HG03457 (cell line): ENCODE data around the gene HSD17B10.
"Not testable (repeated sequence)": the region's sequence is repeated elsewhere in the genome, so short reads cannot be mapped to it uniquely, and the experiment has no call there.

Experiments used
- ATAC-seq: cut with Tn5 transposase; IDR thresholded peaks from one replicate; pipeline ENCODE4 v1.9.1; 2021; ENCODE audit warnings: moderate number of reproducible peaks; ENCODE audit not compliant: unreplicated experiment

The HSD17B10 gene

DNA sequence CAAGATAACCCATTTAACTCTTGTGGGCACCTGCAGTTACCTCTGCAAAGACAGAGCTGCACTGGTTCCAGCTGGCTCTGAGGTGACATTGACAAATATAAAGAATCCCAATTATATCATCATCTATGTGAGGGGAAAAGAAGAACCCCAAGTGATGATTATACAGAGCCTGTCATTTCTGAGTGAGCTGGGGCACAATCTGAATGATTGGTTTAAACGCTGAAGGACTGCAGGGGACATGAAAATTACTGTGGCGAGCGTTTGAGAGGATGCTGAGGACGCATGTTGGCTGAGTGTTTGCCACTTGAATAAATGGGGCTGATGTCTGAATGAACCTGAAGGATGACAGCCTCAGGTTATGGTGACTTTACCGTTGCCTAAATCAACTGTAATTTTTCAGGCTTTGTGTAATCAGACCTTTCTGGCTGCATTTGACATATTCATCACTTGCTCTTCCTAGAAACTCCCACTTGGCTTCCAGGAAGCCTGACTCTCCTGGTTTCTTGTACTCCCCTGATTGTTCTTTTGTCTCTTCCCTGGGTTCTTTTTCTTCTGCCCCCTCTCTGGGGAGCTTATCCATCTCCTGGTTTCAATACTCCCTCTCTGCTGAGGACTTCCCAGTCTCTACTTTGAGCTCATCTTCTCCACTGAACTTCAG is 4.1 kb upstream of the HSD17B10 start:
- ATAC-seq: no peak

DNA sequence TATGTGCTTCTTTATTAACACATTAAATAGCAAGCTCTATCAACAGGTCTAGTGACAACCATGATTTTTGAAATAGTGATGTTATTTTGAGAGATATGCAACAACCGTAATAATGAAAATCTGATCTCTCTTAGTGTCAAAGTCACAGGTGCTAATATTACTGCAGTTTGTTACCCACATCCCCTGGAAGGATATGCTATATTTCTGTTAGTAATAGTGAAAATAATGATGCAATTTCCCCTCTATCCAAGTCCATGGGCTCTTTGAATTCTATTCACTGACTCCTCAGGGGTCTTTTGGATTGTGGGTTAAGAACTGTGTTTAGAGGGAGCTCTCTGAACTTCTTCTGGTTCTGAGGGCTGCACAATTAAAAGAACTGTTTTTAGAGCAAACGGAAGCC is 3.0 kb upstream of the HSD17B10 start:
- no peak for ATAC-seq

DNA sequence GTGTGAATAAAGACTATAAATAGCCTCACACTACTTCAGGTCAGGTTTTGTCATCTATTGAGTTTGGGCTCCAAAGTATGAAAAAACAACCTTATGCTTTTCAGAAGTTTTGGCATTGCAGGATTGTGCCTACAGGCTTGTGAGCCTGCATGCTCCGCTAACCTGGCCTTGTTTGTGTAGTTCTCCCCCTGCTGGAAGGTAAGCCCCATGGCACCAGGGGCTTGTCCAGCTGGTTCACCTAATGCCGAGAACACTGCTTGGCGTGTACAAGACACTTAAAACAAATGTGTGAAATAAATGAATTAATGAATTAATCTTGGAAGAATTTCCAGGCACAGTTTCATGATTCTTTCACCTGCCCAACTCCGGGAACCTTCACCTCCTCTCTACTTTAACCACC is 1.8 kb upstream of the HSD17B10 start:
- ATAC-seq: no peak

DNA sequence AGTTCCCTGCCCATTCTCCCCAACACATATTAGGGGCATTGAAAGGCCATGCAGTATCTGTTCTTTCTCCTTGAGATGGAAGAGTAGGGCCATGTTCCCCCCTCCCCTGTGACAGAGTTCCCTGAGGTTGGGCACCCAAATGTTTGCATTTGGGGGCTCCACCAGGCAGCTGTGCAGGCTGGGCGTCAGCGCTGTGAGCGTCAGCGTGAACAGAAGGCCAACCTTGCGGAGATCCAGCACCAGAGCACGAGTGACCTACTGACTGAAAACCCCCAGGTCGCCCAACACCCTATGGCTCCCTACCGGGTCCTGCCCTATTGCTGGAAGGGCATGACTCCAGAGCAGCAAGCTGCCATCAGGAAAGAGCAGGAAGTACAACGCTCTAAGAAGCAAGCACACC is 3.9 kb downstream of the HSD17B10 start:
- no peak for ATAC-seq

DNA sequence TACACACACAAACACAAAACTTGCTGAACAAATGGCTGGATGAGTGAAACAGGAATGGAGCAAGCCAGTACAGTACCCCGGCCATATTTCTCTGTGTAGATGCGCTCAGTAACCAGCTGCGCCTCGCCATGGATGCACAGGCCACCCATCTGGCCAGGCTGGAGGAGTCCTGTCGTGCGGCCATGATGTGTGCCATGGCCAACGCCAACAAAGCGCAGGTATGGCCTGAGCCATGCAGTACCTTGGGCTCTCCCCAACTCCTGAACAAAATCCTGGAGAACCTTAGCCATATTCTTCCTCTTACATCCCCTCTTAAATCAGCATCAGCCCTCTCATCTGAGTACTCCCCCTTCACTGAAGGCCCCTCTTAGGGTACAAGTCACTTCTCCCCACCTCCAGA is 4.4 kb downstream of the HSD17B10 start:
- ATAC-seq: no peak

DNA sequence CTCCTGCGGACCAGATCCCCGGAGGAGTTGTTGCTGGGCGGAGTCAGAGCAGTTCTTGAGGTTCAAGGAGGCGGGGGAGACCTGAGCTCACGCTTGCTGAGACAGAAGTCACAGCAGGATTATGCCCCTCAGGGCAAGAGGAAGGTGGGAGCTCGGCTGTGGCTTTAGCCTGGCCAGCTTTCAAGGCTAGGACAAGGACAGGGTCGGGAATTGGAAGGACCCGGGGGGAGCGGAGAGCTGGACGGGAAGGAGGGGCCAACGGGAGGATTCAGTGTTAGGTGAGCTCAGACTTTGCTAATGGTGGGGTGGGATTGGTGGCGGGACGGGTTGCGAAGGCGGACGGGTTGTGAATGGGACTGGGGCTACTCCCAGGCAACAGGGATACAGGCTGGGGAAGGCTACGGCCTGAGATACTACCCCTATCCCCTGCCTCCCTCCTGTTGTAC is 11.3 kb downstream of the HSD17B10 start, which contains the start of gene RIBC1:
TSS of gene RIBC1 (plus strand) at position 13 of the 446 bp plus-strand sequence. CDS start 3,404 bp downstream, outside the sequence.
- ATAC-seq: peak; percentile 4

DNA sequence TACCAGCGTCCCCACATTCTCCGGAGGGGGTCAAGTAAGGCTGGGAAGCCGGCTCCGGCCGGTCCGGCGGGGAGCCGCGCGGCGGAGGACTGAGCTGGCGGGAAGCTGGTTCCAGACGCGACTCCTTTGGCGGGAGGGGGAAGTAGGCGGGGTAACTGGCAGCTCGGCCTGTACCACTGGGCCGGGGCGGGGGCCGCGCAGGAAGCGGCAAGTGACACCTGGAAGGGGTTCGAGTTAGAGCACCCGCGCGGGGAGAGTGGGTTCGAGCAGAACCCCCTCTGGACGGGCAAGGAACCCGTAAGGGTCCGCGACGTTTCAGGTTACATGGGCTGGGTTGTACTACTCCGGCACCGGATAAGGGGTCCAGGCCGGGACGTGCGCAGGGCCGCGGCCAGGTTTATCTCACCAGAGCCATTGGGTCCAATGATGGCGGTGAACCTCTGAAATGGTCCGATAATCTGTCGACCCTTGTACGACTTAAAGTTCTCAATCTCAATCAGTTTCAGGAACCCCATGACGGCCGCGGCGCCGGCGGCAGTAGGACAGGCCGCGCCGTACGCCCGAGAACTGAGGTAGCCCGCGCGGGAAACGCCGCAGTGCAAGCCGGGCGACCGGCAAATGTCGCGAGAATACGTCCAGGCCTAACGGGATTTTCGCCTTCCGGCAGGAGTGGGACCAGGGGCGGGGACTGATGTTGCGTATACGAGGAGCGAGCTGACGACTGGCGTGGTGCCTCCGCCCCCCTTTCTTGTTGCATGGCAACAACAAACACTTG is 11.9 kb downstream of the HSD17B10 start, which contains the start of gene SMC1A:
TSS of gene SMC1A (minus strand) at position 569 of the 775 bp plus-strand sequence. CDS start at position 515, 54 bp downstream.
- peak; percentile 89 for ATAC-seq

DNA sequence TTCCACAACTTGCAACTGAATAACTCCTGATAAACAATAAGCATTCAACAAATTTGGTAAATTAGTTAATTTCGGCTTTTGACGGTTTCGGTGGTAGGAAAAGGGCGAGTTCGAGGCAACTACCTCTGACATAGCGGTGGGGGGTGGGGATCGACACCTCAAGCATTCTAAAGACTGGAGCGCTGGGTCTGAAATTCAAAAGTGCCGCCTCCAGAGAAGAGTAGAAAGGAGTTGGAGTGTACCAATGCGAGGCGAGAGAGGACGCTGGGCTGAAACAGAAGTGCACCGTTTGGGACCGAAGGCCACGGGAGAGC is 12.4 kb downstream of the HSD17B10 start:
- peak; percentile 8 for ATAC-seq

DNA sequence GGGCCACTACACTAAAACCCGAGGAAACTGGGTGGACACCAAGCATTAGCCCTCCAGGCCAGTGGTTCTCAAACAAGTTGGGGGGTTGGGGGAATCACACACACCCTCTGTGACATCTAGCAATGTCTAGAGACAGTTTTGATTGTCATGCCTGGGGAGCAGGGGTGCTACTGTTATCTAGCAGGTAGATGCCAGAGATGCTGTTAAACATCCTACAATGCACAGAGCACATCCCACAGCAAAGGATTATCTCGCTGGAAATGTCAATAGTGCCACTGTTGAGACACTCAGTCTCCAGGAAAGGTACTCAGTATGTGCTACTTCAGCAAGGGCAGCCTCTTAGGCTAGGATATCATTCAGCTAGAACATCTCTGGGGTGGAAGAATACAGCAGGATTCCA is 13.0 kb downstream of the HSD17B10 start:
- no peak for ATAC-seq

DNA sequence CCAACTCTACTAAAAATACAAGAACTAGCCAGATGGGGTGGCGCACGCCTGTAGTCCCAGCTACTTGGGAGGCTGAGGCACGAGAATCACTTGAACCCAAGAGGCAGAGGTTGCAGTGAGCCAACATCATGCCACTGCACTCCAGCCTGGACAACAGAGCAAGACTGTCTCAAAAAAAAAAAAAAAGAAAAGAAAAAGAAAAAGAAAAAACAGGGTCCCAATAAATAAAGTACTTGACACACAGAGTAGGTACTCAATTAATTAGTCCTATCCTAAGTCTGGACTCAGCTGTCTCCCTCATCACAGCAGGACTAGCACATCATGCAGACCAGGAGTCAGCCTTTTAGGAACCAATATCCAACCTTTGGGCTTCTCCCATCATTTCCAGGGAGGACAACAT is 13.8 kb downstream of the HSD17B10 start:
- ATAC-seq: not testable (repeated sequence)

DNA sequence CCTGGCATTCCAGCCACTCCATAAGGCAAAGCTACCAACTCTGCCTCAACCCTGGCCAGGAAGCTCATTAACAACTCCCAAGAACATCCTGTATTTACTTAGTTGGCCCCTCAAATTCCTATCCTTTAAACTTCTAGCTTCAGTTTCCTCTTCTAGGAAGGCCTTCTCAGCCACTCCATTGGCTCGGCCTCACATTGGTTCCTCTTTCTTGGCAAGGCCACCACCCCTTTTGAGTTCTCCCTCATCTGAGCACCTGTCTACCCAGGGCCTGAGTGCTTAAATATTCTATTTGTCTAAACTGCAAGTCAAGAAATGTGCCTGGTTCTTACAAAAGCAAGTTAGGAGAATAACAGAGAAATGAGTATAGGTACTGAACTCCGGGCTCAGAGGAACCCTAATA is 21.7 kb downstream of the HSD17B10 start:
- no peak for ATAC-seq

DNA sequence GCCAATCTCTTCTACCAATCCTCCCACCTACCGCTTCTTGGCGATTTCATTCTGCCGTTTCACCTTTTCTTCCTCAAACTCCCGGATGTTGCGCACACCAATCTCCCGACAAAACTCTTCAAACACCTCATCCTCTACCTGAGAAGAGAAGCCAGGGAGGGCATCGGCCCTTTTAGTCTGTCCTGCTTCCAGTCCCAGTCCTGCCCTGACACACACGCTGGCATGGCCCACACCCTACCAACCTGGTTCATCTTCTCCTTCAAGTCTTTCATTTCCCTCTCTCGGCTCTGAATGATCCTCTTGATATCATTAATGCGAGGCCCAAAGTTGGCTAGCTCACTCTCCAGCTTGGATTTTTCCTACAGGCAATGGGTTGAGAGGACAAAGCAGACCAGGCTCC is 30.6 kb downstream of the HSD17B10 start:
- no peak for ATAC-seq

DNA sequence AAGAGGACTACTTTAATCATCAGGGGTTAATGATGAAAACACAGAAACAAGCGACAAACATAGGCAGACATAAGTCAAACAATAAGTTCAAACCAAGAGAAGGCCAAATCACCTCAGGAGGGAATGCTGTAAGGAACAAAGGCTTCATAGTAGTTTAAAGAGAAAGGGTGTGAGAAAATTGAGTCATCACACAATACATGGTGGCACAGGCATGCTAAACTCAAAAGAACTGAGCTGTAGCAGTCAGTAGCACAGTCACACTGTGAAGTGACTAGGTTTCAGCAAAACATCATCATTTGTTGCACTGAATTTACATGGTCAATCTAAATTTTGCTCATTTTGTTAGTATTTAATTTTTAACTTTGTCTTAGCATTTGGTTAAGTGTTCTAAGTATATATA is 36.0 kb downstream of the HSD17B10 start:
- no peak for ATAC-seq

DNA sequence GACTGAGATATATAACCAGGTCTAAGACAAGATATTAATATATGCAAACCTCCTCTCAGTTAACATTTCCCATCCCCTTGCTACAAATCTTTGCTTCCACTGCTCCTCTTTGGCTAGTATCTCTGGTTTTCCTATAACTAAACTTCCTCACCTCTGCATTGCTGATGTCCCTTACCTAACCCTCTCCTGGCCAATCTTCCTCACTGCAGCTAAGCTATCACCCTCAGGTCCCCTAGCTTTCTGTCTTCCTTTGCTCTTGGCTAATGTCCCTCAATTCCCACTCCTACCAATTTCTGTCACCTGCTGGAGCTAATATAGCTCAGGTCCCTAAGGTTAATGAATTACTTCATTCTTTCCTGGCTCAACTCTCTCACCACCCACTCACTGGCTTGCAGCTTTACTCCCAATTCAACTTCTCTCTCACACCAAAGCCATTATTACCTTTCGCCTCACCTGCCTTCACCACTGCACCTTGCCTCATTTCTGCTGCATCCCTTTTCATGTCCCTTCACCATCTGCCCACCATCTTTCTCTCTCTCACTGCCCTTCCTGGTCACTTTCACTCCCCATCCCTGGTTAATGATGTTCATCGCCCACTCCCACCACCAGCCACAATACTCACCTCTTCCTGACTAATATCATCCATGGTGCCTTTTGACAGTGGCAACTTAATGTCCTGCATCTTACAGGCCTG is 38.4 kb downstream of the HSD17B10 start:
- no peak for ATAC-seq

DNA sequence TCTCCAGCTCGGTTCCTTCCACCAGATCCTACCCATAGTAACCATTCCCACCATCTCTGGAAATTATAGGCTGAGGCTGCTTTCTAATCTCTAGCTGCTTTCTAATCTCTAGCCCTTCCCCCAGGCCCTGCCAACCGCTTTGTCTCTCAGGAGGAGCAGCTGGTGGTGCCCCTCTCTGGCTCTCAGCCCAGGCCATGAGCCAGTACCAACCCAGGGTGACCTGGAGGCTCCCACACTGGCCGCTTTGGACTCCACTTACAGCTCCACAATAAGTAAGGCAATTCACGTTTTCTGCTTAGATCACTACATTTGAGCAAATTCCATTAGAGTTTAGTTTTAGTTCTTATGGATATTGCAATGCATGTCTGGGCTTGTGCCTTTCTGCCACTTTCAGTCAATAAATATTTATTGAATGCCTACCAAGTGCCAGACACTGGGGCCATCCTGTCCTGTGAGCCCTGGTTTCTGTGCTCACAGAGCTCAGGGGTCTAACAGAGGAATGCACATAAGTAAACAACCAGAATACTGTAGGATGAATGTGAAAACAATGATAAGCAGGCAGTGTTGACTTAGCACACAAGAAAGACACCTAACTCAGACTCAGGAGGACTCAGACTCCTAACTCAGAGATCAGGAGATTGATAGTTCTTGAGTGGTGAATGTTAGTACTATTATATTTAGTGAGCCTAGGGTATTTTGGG is 50.6 kb downstream of the HSD17B10 start:
- no peak for ATAC-seq
